Mononuclear cell (primary cell): ENCODE data around the gene CPEB3. TPM values are rescaled to one million over a fixed set of nuclear protein-coding genes. Genes with fewer than 3 reads are reported as not detected.

Source experiments
- H3K27me3 ChIP-seq: 2 replicates; pipeline ENCODE4 v1.6.0; 2011; ENCODE audit warnings: low read length, control low read depth; ENCODE audit not compliant: insufficient read depth
- H3K4me1 ChIP-seq: 2 replicates; pipeline ENCODE4 v1.5.1; 2011; ENCODE audit warnings: mild to moderate bottlenecking, low read length, control low read depth; ENCODE audit not compliant: insufficient read depth
- H3K4me3 ChIP-seq: 2 replicates; pipeline ENCODE4 v1.5.1; 2011; ENCODE audit warnings: mild to moderate bottlenecking, low read length, moderate library complexity
- H3K9me3 ChIP-seq: 2 replicates; pipeline ENCODE4 v1.5.1; 2011; ENCODE audit warnings: low read depth, mild to moderate bottlenecking, control low read depth, low read length
- total RNA-seq: library from RNA; depleted of rRNA; stranded (reverse); fragments of >200 nt; gene quantifications from one replicate; pipeline ENCODE4 v1.2.3, GENCODE V29; 2012

The CPEB3 gene
- total RNA-seq, 1 donor, result 1.6 TPM

GRCh38 chr10:92082583-92083280, 208.1 kb downstream of the CPEB3 start:
- H3K27me3 ChIP-seq, result no peaks in the 10 kb centered on the region
- no peaks in the 10 kb centered on the region for H3K9me3 ChIP-seq
- no peak overlapping the region for H3K4me3 ChIP-seq
- H3K4me1 ChIP-seq, result no peaks in the 10 kb centered on the region

DNA sequence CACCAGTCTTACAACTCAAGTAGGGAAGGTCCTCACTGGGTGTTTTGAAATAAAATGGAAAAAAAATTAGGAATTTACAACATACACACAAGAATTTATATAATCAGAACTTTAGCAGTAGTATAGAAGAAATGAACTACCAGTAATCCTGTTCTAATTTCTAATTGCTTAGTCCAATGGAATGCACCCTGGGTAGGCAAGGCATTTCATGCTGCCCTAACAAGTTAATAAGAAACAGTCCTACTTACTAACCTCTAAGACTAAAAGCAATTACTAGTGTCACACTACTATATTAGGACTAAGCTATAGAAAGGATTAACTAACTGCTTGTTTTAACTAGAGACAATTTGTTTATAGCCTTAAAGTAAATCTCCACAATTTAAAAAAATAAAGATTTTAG, 209.2 kb downstream of the CPEB3 start:
- no peaks in the 10 kb centered on the region for H3K4me1 ChIP-seq
- H3K4me3 ChIP-seq, result no peak overlapping the region
- no peaks in the 10 kb centered on the region for H3K9me3 ChIP-seq
- no peaks in the 10 kb centered on the region for H3K27me3 ChIP-seq

DNA sequence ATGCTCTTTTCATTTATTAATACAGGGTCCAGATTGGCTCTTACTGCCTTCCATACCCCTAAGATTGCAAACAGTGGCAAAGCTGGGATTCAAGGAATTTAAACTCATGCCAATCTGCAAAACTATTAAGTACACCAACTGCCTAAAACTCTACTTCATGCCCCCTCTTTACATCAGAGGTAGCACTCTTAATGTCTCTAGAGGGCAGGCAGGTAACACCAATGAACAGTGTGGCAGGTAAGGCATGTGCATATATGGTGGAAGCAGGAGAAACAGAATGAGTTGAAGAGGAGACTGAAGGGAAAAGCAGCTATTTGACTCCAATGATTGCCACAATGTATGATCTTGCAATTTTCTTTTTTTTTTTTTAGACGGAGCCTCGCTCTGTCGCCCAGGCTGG, 210.6 kb downstream of the CPEB3 start:
- Histone ChIP-seq H3K27me3 (no peaks in the 10 kb centered on the region), H3K4me1 (no peaks in the 10 kb centered on the region), H3K4me3 (no peak overlapping the region), H3K9me3 (no peaks in the 10 kb centered on the region)

GRCh38 chr10:92079003-92079402, 211.9 kb downstream of the CPEB3 start:
- no peak overlapping the region for H3K4me3 ChIP-seq
- no peaks in the 10 kb centered on the region for H3K27me3 ChIP-seq
- no peaks in the 10 kb centered on the region for H3K9me3 ChIP-seq
- no peaks in the 10 kb centered on the region for H3K4me1 ChIP-seq

DNA sequence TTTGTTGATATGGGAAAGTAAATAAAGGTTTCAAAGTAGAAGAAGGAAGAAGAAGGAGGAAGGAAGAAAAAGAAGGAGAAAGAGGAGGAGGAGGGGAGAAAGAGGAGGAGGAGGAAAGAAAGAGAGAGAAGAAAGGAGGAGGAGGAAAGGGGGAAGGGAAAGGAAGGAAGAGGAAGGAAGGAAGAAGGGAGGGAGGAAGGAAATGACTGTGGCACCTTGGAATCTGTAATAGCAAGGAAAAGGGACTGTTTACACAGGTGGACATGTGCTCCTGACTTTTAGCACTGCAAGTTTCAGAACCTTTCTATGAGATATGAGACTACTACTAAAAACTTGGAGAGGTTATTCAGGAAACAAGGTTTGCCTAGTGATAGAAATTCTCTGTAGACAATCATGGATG, 214.2 kb downstream of the CPEB3 start:
- Histone ChIP-seq H3K9me3 (no peaks in the 10 kb centered on the region), H3K4me1 (no peaks in the 10 kb centered on the region), H3K27me3 (no peaks in the 10 kb centered on the region), H3K4me3 (no peak overlapping the region)

- Histone ChIP-seq H3K9me3 (no peaks in the 10 kb centered on the region), H3K4me3 (no peak overlapping the region), H3K27me3 (no peaks in the 10 kb centered on the region), H3K4me1 (no peaks in the 10 kb centered on the region)
Observed at GRCh38 chr10:92075829-92076228, 215.0 kb downstream of the CPEB3 start.

DNA sequence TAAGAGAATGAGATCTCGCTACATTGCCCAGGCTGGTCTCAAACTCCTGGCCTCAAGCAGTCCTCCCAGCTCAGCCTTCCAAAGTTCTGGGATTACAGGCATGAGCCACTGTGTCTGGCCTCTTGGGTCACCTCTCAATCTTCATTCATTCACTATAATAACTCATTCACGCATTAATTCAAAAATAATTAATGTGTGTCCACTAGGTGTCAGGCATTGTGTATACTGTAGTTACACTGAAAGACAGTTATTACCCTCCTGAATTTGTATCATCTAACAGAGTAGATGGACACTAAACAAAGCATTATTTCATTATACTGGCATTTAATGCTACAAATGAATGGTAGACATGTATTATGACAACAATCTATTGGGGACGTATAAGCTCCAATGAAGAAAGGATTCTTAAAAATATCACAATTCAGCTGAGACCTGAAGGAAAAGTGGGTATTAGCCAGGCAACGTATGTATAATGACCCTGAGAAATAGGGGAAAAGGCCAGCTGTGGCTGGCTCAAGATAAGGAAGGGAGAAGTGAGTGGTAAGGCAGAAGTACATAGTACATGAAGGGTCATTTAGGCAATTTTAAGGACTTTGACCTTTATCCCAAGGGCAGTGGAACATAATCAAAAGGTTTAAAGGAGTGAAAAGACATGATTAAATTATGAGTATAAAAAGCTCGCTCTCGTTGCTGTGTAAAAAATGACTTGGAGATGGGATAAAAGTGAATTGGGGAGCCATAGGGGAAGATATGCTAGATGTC, 216.6 kb downstream of the CPEB3 start:
- no peaks in the 10 kb centered on the region for H3K9me3 ChIP-seq

GRCh38 chr10:92068900-92069299, 222.0 kb downstream of the CPEB3 start:
- Histone ChIP-seq H3K4me3 (no peak overlapping the region), H3K27me3 (no peaks in the 10 kb centered on the region), H3K4me1 (no peaks in the 10 kb centered on the region), H3K9me3 (no peaks in the 10 kb centered on the region)

More for the DNA sequence above, 216.6 kb downstream of the CPEB3 start:
- Histone ChIP-seq H3K27me3 (no peaks in the 10 kb centered on the region), H3K4me1 (no peaks in the 10 kb centered on the region), H3K4me3 (no peak overlapping the region)

DNA sequence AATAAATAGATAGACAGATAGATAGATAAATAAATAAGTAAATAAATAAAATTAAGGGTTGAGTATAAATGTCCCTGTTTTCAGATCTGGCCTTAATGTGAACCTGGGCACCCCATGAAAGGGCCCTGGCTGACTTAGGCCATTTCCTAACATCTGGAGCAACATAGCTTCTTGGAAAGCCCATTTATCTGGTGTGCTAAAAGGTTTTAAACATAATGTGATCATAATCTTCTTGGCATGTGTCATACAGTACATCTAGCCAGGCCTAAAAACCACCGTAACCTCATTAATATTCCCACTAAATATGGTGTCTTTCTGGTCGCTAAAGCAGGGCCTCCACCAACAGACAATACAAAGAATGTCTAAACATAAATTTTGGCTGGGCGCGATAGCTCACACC, 224.5 kb downstream of the CPEB3 start:
- Histone ChIP-seq H3K27me3 (no peaks in the 10 kb centered on the region), H3K4me1 (no peaks in the 10 kb centered on the region), H3K9me3 (no peaks in the 10 kb centered on the region), H3K4me3 (no peak overlapping the region)

DNA sequence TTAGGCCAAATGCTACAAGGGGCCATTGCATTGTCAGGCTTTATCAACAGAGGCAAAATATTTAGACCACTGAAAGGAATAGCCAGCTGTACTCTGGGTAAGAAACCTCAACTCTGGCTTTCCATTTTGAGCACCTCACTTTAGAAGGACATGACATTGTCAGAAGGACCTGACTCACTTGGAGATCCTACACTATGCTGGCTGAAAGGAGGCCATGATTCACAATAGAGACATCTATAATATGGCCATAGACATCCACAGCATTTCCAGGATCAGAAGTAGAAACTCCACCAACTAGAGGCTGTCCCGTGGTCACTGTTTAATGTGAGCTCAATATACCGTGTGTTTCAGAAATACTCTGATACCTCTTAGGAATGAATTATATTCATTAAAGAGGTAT, 226.4 kb downstream of the CPEB3 start:
- Histone ChIP-seq H3K4me3 (no peak overlapping the region), H3K9me3 (no peaks in the 10 kb centered on the region), H3K27me3 (no peaks in the 10 kb centered on the region), H3K4me1 (no peaks in the 10 kb centered on the region)

GRCh38 chr10:92062273-92062672, 228.6 kb downstream of the CPEB3 start:
- H3K4me1 ChIP-seq, result no peaks in the 10 kb centered on the region
- no peaks in the 10 kb centered on the region for H3K27me3 ChIP-seq
- H3K4me3 ChIP-seq, result no peak overlapping the region
- H3K9me3 ChIP-seq, result no peaks in the 10 kb centered on the region

DNA sequence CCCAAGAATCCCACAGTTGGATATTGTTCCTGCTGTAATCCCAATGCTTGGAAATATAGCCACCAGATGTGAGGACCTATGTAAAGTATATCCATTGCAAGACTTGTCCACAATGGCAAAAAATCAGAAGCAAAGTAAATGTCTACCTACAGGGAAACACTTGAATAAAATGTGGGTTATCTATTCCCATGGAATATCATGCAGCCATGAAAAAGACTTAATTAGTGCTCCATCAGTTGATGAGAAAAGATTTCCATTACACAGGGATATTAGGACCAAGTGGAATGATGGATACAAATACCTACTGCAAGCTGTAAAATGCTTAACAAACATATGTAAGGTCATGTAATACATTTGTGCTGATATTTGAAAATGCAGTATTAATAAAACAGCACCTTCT, 236.1 kb downstream of the CPEB3 start:
- H3K27me3 ChIP-seq, result no peaks in the 10 kb centered on the region
- no peak overlapping the region for H3K4me3 ChIP-seq
- no peaks in the 10 kb centered on the region for H3K4me1 ChIP-seq
- no peaks in the 10 kb centered on the region for H3K9me3 ChIP-seq

- H3K9me3 ChIP-seq, result no peaks in the 10 kb centered on the region
- peaks cover 7% of the 10 kb centered on the region for H3K4me1 ChIP-seq
- no peaks in the 10 kb centered on the region for H3K27me3 ChIP-seq
- no peak overlapping the region for H3K4me3 ChIP-seq
Observed at GRCh38 chr10:92052741-92053140, 238.1 kb downstream of the CPEB3 start.

GRCh38 chr10:92052088-92052487, 238.8 kb downstream of the CPEB3 start:
- H3K4me1 ChIP-seq, result peaks cover 9% of the 10 kb centered on the region
- H3K9me3 ChIP-seq, result no peaks in the 10 kb centered on the region
- no peaks in the 10 kb centered on the region for H3K27me3 ChIP-seq
- no peak overlapping the region for H3K4me3 ChIP-seq

DNA sequence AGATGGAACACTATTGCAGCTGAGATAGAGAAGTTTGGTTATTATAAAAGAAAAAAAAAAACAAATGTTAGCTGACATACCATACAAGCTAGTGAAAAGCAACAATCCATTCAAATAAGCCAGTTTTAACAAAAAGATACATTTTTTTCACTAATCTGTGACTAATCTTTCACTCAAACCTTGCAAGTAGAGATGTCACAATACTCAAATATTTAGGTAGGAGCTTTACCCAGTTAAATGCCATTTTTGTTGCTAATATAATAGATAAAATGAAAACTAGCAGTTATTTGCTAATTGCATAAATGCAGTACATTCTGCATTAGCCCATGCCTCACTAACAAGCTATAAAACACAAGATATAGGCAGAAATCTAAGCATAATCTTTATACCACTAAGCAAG, 243.7 kb downstream of the CPEB3 start:
- no peaks in the 10 kb centered on the region for H3K27me3 ChIP-seq
- no peak overlapping the region for H3K4me3 ChIP-seq
- no peaks in the 10 kb centered on the region for H3K9me3 ChIP-seq
- H3K4me1 ChIP-seq, result peaks cover 9% of the 10 kb centered on the region

DNA sequence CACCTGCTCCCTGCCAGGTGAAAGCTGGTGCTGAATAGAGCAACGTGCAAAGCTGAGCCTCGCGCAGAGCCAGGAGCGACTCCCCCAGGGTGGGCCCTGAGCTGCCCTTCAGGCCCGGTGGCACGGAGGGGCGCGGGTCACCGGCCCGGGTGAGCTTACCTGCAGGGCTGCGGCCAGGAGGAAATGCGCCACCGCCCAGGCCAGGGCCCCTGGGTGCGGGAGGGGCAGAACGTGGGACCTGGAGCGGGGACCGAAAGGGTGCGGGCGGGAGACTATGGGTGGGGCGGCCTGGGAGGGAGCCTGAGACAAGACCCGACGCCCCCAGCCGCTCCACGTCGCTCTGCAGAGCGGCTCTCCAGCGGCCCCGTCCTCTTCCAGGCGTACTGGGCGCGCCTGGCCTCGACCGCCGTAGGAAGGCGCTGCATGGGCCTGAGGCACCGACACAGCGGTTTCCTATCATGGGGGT, 245.2 kb downstream of the CPEB3 start:
- Histone ChIP-seq H3K4me3 (no peak overlapping the region), H3K9me3 (no peaks in the 10 kb centered on the region), H3K4me1 (peaks cover 9% of the 10 kb centered on the region), H3K27me3 (no peaks in the 10 kb centered on the region)
